Measurements from ENCODE around the gene FXYD3. TPM values are rescaled to one million over a fixed set of nuclear protein-coding genes. Genes with fewer than 3 reads are reported as not detected.
"Not testable (repeated sequence)": the region's sequence is repeated elsewhere in the genome, so short reads cannot be mapped to it uniquely, and the experiment has no call there.

The FXYD3 gene
- total RNA-seq, 2 experiments from 2014 or later = not detected

- H3K36me3 Mint-ChIP-seq = peaks cover 34% of the 10 kb centered on the region
- H3K9me3 Mint-ChIP-seq; intact Hi-C loops (cut with micrococcal nuclease); DNase-seq; H3K27me3 Mint-ChIP-seq: not testable (repeated sequence)
- POLR2A ChIA-PET = interaction anchor here (0.8 to 2.4 kb wide), 3 partner anchors 11 to 83 kb away, joined by 3 to 20 read pairs (median 5); no protein-coding TSS in a partner anchor
- peaks cover 34% of the 10 kb centered on the region for H3K4me1 Mint-ChIP-seq (ENCODE audit: low read depth)
- H3K4me3 Mint-ChIP-seq = peak overlapping the region; percentile 98
- CTCF ChIA-PET = interaction anchor here (0.7 to 4.6 kb wide), 9 partner anchors 9 to 109 kb away, joined by 3 to 81 read pairs (median 6); partner anchors contain the start of genes FXYD7 and LGI4
- peak overlapping the region; percentile 55 for H3K27ac Mint-ChIP-seq
Measured at GRCh38 chr19:35153129-35153522, 37.5 kb downstream of the FXYD3 start.

DNA sequence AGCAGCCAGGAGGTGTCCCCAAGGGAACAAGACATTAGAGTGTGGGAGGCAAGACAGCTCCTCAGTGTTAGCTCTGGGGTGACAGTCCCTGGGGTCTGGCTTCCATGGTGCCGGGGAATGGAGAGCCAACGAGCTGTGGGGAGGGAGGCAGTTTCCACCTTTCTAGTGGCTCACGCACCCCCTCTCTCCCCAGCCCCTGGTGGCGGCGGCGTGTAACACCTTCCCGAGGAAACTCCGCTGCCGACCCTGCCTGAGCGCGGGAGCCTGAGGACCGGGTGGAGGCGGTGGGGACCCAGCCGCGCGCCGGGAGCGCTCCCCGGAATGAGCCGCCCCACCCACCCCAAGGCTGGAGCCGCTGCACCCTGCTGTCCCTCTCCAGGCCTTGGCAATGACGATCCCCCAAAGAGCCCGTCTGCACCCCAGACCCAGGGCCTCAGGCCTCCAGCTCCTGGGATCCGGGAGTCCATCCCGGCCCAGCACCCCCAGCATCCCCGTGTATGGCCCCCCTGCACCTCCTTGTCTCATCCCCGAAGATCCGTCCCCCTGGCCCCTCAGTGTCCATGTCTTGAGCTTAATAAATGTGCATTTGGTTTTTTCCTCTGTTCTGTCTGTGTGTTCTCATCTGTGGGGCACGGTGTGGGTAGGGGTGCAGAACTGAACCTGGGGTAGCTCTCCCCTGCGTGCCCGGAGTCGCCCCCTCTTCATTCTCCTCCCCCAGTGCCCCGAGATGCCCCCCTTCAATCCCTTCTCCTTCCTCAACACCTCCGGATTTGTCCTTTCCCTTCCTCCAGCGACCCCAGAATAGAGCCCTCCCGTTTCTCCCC lies 38.3 kb downstream of the FXYD3 start:
- Mint-ChIP-seq H3K4me1 (ENCODE audit: low read depth) (peaks cover 42% of the 10 kb centered on the region), H3K36me3 (peaks cover 42% of the 10 kb centered on the region), H3K4me3 (peak overlapping the region; percentile 98), H3K27ac (peak overlapping the region; percentile 99), H3K27me3 (no peaks in the 10 kb centered on the region), H3K9me3 (no peaks in the 10 kb centered on the region)
- intact Hi-C loops (cut with micrococcal nuclease) = loop anchor here (2.0 kb wide), 1 partner anchor 115 kb away; the partner anchor contains the start of gene USF2
- ChIA-PET CTCF (interaction anchor here (0.5 to 4.6 kb wide), 18 partner anchors 9 to 395 kb away, joined by 3 to 81 read pairs (median 3); partner anchors contain the start of genes FXYD7 and LGI4), POLR2A (interaction anchor here (0.6 to 2.4 kb wide), 8 partner anchors 12 to 152 kb away, joined by 3 to 20 read pairs (median 4); no protein-coding TSS in a partner anchor)
- peak; percentile 86 for DNase-seq

- Mint-ChIP-seq H3K4me3 (peak within 1 kb of the TSS; percentile 98), H3K9me3 (no peaks in the 10 kb centered on the region), H3K36me3 (peaks cover 51% of the 10 kb centered on the region), H3K27me3 (no peaks in the 10 kb centered on the region), H3K27ac (peak within 1 kb of the TSS; percentile 99), H3K4me1 (ENCODE audit: low read depth) (peaks cover 50% of the 10 kb centered on the region)
- intact Hi-C loops (cut with micrococcal nuclease) = loop anchor here (1.0 to 2.0 kb wide), 3 partner anchors 60 to 114 kb away; partner anchors contain the start of gene USF2
- ChIA-PET POLR2A (interaction anchor here (0.6 to 2.4 kb wide), 7 partner anchors 13 to 153 kb away, joined by 3 to 20 read pairs (median 5); no protein-coding TSS in a partner anchor), CTCF (interaction anchor here (0.5 to 4.6 kb wide), 13 partner anchors 8 to 394 kb away, joined by 3 to 81 read pairs (median 4); partner anchors contain the start of genes FXYD7 and LGI4)
- peak; percentile 93 for DNase-seq
Measured at GRCh38 chr19:35154525-35155406, 39.1 kb downstream of the FXYD3 start, which contains the start of gene FXYD5. Gene FXYD5, plus strand, starts transcription at chr19:35154735. Its CDS starts 816 bp downstream, at chr19:35155551.

DNA sequence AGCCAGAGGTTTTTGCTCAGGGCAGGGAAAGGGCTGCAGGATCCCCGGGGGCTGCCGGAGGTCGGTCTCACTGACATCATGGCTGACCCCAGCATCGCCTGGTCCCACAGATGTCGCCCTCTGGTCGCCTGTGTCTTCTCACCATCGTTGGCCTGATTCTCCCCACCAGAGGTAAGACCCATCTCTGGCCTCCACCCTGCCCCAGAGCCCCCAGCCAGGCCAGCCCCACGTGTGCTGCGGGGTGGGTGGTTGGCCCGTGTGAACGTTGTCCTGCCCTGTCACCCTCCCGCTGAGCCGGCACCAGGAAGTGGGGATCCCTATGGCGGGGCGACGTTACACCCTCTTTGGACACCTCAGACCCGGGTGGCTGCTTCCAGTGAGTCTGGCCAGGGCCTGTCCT lies 39.8 kb downstream of the FXYD3 start:
- peaks cover 56% of the 10 kb centered on the region for H3K36me3 Mint-ChIP-seq
- DNase-seq = peak; percentile 61
- POLR2A ChIA-PET = interaction anchor here (0.8 to 2.4 kb wide), 3 partner anchors 14 to 59 kb away, joined by 4 to 20 read pairs (median 6); no protein-coding TSS in a partner anchor
- H3K27ac Mint-ChIP-seq = peak overlapping the region; percentile 99
- peaks cover under 1% of the 10 kb centered on the region for H3K9me3 Mint-ChIP-seq
- intact Hi-C loops (cut with micrococcal nuclease) = loop anchor here (1.0 to 2.0 kb wide), 3 partner anchors 59 to 113 kb away; partner anchors contain the start of gene USF2
- H3K4me1 Mint-ChIP-seq (ENCODE audit: low read depth) = peaks cover 51% of the 10 kb centered on the region
- peak overlapping the region; percentile 98 for H3K4me3 Mint-ChIP-seq
- H3K27me3 Mint-ChIP-seq = no peaks in the 10 kb centered on the region
- CTCF ChIA-PET = interaction anchor here (4.6 kb wide), 1 partner anchor 12 kb away, joined by 81 read pairs; the partner anchor contains the start of gene FXYD7

DNA sequence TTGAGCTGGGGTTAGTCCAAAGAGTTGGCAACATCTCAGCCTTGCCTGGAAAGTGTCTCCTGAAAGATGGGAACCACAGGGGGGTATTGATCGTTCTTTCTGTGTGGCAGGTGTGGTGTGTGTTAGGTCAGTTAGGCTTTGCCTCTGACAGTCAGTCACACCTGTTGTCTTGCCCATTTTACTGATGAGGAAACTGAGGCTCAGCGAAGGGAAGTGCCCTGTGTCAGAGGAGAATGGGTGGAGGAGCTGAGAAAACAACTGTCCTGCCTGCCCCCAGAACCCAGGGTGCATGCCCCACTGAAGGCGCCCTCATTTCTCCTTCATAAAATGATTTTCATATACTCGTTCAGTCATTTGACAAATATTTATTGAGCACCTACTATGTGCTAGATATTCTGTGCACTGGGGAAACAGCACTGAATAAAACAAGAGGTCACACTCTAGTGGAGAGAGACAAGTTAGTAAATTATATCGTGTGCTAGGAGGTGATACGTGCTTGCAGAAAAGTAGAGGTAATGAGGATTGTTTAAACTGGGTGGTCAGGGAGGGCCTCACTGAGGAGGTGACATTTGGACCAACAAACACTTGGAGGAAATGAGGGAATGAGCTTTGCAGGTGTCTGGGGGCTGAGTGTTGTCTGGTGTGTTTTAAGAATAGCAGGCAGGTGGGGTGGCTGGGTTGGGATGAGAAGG lies 40.5 kb downstream of the FXYD3 start:
- peaks cover 53% of the 10 kb centered on the region for H3K4me1 Mint-ChIP-seq (ENCODE audit: low read depth)
- H3K27ac Mint-ChIP-seq = peak overlapping the region; percentile 99
- H3K4me3 Mint-ChIP-seq = peak overlapping the region; percentile 98
- peaks cover 63% of the 10 kb centered on the region for H3K36me3 Mint-ChIP-seq
- H3K27me3 Mint-ChIP-seq = no peaks in the 10 kb centered on the region
- ChIA-PET CTCF (no interaction called here), POLR2A (no interaction called here)
- H3K9me3 Mint-ChIP-seq = peaks cover 2% of the 10 kb centered on the region
- intact Hi-C loops (cut with micrococcal nuclease) = loop anchor here (1.0 to 2.0 kb wide), 3 partner anchors 58 to 113 kb away; partner anchors contain the start of gene USF2
- no peak for DNase-seq

GRCh38 chr19:35156673-35157014 lies 41.0 kb downstream of the FXYD3 start:
- H3K36me3 Mint-ChIP-seq = peaks cover 68% of the 10 kb centered on the region
- H3K9me3 Mint-ChIP-seq = peaks cover 5% of the 10 kb centered on the region
- DNase-seq = no peak
- H3K27ac Mint-ChIP-seq = peak overlapping the region; percentile 99
- H3K4me3 Mint-ChIP-seq = peak overlapping the region; percentile 98
- POLR2A ChIA-PET = no interaction called here
- no peaks in the 10 kb centered on the region for H3K27me3 Mint-ChIP-seq
- CTCF ChIA-PET = no interaction called here
- intact Hi-C loops (cut with micrococcal nuclease) = no loop called here
- H3K4me1 Mint-ChIP-seq (ENCODE audit: low read depth) = peaks cover 58% of the 10 kb centered on the region

GRCh38 chr19:35157431-35157830 lies 41.8 kb downstream of the FXYD3 start:
- peaks cover 61% of the 10 kb centered on the region for H3K4me1 Mint-ChIP-seq (ENCODE audit: low read depth)
- peaks cover 76% of the 10 kb centered on the region for H3K36me3 Mint-ChIP-seq
- H3K27me3 Mint-ChIP-seq = no peaks in the 10 kb centered on the region
- peak overlapping the region; percentile 98 for H3K4me3 Mint-ChIP-seq
- no peak for DNase-seq
- CTCF ChIA-PET = interaction anchor here (1.3 to 2.0 kb wide), 2 partner anchors 15 to 22 kb away, joined by 4 to 6 read pairs; partner anchors contain the start of gene FXYD7
- intact Hi-C loops (cut with micrococcal nuclease) = no loop called here
- POLR2A ChIA-PET = no interaction called here
- H3K27ac Mint-ChIP-seq = peak overlapping the region; percentile 99
- H3K9me3 Mint-ChIP-seq = peaks cover 11% of the 10 kb centered on the region

- H3K4me1 Mint-ChIP-seq (ENCODE audit: low read depth) = peaks cover 57% of the 10 kb centered on the region
- DNase-seq = no peak
- POLR2A ChIA-PET = interaction anchor here (5.2 kb wide), 1 partner anchor 12 kb away, joined by 15 read pairs; no protein-coding TSS in a partner anchor
- no peaks in the 10 kb centered on the region for H3K27me3 Mint-ChIP-seq
- H3K36me3 Mint-ChIP-seq = peaks cover 97% of the 10 kb centered on the region
- CTCF ChIA-PET = interaction anchor here (1.0 kb wide), 1 partner anchor 18 kb away, joined by 4 read pairs; no protein-coding TSS in a partner anchor
- H3K9me3 Mint-ChIP-seq = peaks cover 24% of the 10 kb centered on the region
- peak overlapping the region; percentile 14 for H3K27ac Mint-ChIP-seq
- H3K4me3 Mint-ChIP-seq = no peak overlapping the region
- intact Hi-C loops (cut with micrococcal nuclease) = no loop called here
Measured at GRCh38 chr19:35159606-35160005, 44.0 kb downstream of the FXYD3 start.

DNA sequence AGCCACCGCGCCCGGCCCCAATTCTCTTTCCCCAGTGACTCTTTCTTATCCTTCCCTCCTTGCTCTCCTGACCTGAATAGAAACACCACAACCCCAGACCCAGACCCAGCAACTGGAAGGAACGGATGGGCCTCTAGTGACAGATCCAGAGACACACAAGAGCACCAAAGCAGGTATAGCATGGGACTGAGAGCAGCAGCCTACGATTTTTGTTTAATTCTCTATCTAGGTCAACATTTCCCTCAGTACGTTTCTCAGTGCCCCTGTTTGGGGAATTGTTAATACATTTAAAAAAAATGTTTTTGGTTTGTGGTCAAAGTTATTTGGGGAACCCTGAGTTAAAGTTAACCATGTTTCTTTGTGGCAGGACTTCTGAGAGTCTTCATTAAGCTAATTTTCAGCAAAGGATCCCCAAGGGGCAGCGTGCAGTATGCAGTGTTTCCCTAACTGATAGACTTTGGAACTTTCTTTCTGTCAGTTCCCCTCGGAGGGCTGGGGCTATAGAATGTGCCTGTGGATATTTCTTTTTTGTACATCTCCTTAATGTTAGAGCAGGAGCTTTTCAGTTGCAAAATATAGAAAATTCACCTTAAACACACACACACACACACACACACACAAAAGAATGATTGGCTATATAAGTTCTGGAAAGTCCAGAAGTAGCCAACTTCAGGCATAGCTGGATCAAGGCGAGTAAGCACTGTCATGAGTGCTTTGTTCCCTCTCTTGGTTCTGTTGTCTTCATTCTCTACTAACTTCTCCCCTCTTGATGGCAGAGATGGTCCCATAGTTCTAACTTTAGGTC lies 45.2 kb downstream of the FXYD3 start:
- CTCF ChIA-PET = interaction anchor here (1.0 to 2.4 kb wide), 4 partner anchors 19 to 94 kb away, joined by 3 to 6 read pairs (median 5); no protein-coding TSS in a partner anchor
- H3K4me3 Mint-ChIP-seq = peak overlapping the region; percentile 44
- peaks cover 97% of the 10 kb centered on the region for H3K36me3 Mint-ChIP-seq
- peaks cover 35% of the 10 kb centered on the region for H3K9me3 Mint-ChIP-seq
- peak overlapping the region; percentile 35 for H3K27ac Mint-ChIP-seq
- no peaks in the 10 kb centered on the region for H3K27me3 Mint-ChIP-seq
- POLR2A ChIA-PET = interaction anchor here (0.6 to 5.2 kb wide), 2 partner anchors 11 to 34 kb away, joined by 3 to 15 read pairs; no protein-coding TSS in a partner anchor
- intact Hi-C loops (cut with micrococcal nuclease) = no loop called here
- peaks cover 61% of the 10 kb centered on the region for H3K4me1 Mint-ChIP-seq (ENCODE audit: low read depth)
- DNase-seq = no peak

- peaks cover 97% of the 10 kb centered on the region for H3K36me3 Mint-ChIP-seq
- H3K9me3 Mint-ChIP-seq = peaks cover 40% of the 10 kb centered on the region
- no peak overlapping the region for H3K4me3 Mint-ChIP-seq
- intact Hi-C loops (cut with micrococcal nuclease) = no loop called here
- DNase-seq = no peak
- CTCF ChIA-PET = interaction anchor here (1.2 to 2.4 kb wide), 3 partner anchors 20 to 95 kb away, joined by 3 to 6 read pairs (median 6); no protein-coding TSS in a partner anchor
- peak overlapping the region; percentile 28 for H3K27ac Mint-ChIP-seq
- no peaks in the 10 kb centered on the region for H3K27me3 Mint-ChIP-seq
- POLR2A ChIA-PET = interaction anchor here (0.6 to 5.2 kb wide), 2 partner anchors 10 to 33 kb away, joined by 3 to 15 read pairs; no protein-coding TSS in a partner anchor
- H3K4me1 Mint-ChIP-seq (ENCODE audit: low read depth) = peaks cover 61% of the 10 kb centered on the region
Measured at GRCh38 chr19:35161434-35161743, 45.8 kb downstream of the FXYD3 start.

Data from activated CD4-positive, alpha-beta memory T cell treated with anti-CD3 and anti-CD28 coated beads for 36 hours (primary cell).